HEK293 (cell line): Measurements from ENCODE around the gene COL25A1.

ENCODE experiments used
- CTCF ChIA-PET: fragments of 350-600 bp; formaldehyde crosslinking; extraction: SDS; loops from one replicate; lab custom pipeline; 2021; ENCODE audit warnings: antibody characterized with exemption; lab: Yijun Ruan, JAX
- POLR2A ChIA-PET: fragments of 300-600 bp; formaldehyde crosslinking; extraction: SDS; loops from one replicate; lab custom pipeline; 2020; ENCODE audit warnings: antibody characterized with exemption, inconsistent platforms; lab: Yijun Ruan, JAX
- H3K27ac ChIP-seq: fragments of 200-500 bp; sonication (Bioruptor generic); 2 replicates; pipeline ENCODE4 v1.5.1; 2014; ENCODE audit warnings: low read depth, low read length, control low read depth, inconsistent platforms; ENCODE audit errors: extremely low read depth
- H3K36me3 ChIP-seq, 2 experiments: fragments of 200-500 bp in 1 of 2; sonication (Bioruptor generic) in 1 of 2; 1 replicate in 1 of 2; 2 replicates in 1 of 2; pipeline ENCODE4 v1.5.1; 2014 to 2017; ENCODE audit warnings: inconsistent platforms in 2 of 2, low read length in 2 of 2; ENCODE audit not compliant: control insufficient read depth in 2 of 2, insufficient read depth in 1 of 2
- H3K4me1 ChIP-seq: fragments of 200-500 bp; sonication (Bioruptor generic); 2 replicates; pipeline ENCODE4 v1.5.1; 2014; ENCODE audit warnings: mild to moderate bottlenecking, low read length, inconsistent platforms; ENCODE audit not compliant: control insufficient read depth, insufficient read depth
- H3K4me3 ChIP-seq: 2 replicates; pipeline ENCODE4 v1.5.1; 2011; ENCODE audit warnings: low read depth, mild to moderate bottlenecking, control low read depth, low read length, moderate library complexity
- H3K9me3 ChIP-seq: fragments of 200-500 bp; sonication (Bioruptor generic); 2 replicates; pipeline ENCODE4 v1.5.1; 2014; ENCODE audit warnings: low read depth, low read length, inconsistent platforms; ENCODE audit not compliant: control insufficient read depth, insufficient read depth
- BCL6B ChIP-seq: fragments of 450-650 bp; formaldehyde crosslinking; IDR thresholded peaks from 2 replicates; pipeline ENCODE4 v1.5.1; 2017; ENCODE audit warnings: missing biosample characterization, missing genetic modification characterization
- GLIS2 ChIP-seq: fragments of 450-650 bp; formaldehyde crosslinking; IDR thresholded peaks from 2 replicates; pipeline ENCODE4 v1.5.1; 2016; ENCODE audit warnings: missing biosample characterization, missing genetic modification characterization
- HIC1 ChIP-seq: fragments of 450-650 bp; formaldehyde crosslinking; IDR thresholded peaks from 2 replicates; pipeline ENCODE4 v1.5.1; 2016; ENCODE audit warnings: missing biosample characterization, missing genetic modification characterization
- MYNN ChIP-seq: fragments of 450-650 bp; formaldehyde crosslinking; IDR thresholded peaks from 2 replicates; pipeline ENCODE4 v1.5.1; 2016; ENCODE audit warnings: missing biosample characterization, missing genetic modification characterization, borderline replicate concordance
- PRDM4 ChIP-seq: fragments of 450-650 bp; formaldehyde crosslinking; IDR thresholded peaks from 2 replicates; pipeline ENCODE4 v1.5.1; 2017; ENCODE audit warnings: missing biosample characterization, missing genetic modification characterization
- SALL2 ChIP-seq: fragments of 450-650 bp; formaldehyde crosslinking; IDR thresholded peaks from 2 replicates; pipeline ENCODE4 v1.5.0; 2017; ENCODE audit warnings: missing biosample characterization, mild to moderate bottlenecking, missing genetic modification characterization, borderline replicate concordance
- ZBTB6 ChIP-seq: fragments of 450-650 bp; formaldehyde crosslinking; IDR thresholded peaks from 2 replicates; pipeline ENCODE4 v1.5.1; 2017; ENCODE audit warnings: missing biosample characterization, missing genetic modification characterization
- ZNF112 ChIP-seq: fragments of 450-650 bp; formaldehyde crosslinking; IDR thresholded peaks from 2 replicates; pipeline ENCODE4 v1.5.0; 2017; ENCODE audit warnings: missing biosample characterization, missing genetic modification characterization
- ZNF121 ChIP-seq: fragments of 450-650 bp; formaldehyde crosslinking; IDR thresholded peaks from 2 replicates; pipeline ENCODE4 v1.5.1; 2016; ENCODE audit warnings: missing biosample characterization, missing genetic modification characterization
- ZNF169 ChIP-seq: fragments of 450-650 bp; formaldehyde crosslinking; IDR thresholded peaks from 2 replicates; pipeline ENCODE4 v1.5.1; 2016; ENCODE audit warnings: missing biosample characterization, missing genetic modification characterization
- ZNF223 ChIP-seq: fragments of 450-650 bp; formaldehyde crosslinking; IDR thresholded peaks from 2 replicates; pipeline ENCODE4 v1.5.1; 2016; ENCODE audit warnings: missing biosample characterization, missing genetic modification characterization
- ZNF302 ChIP-seq: fragments of 450-650 bp; formaldehyde crosslinking; IDR thresholded peaks from 2 replicates; pipeline ENCODE4 v1.5.1; 2016; ENCODE audit warnings: missing biosample characterization, missing genetic modification characterization, low read depth
- ZNF398 ChIP-seq: fragments of 450-650 bp; formaldehyde crosslinking; IDR thresholded peaks from 2 replicates; pipeline ENCODE4 v1.5.1; 2017; ENCODE audit warnings: missing biosample characterization, missing genetic modification characterization
- ZNF423 ChIP-seq: fragments of 450-650 bp; formaldehyde crosslinking; IDR thresholded peaks from 2 replicates; pipeline ENCODE4 v1.5.1; 2016; ENCODE audit warnings: missing biosample characterization, missing genetic modification characterization
- ZNF510 ChIP-seq: fragments of 450-650 bp; formaldehyde crosslinking; IDR thresholded peaks from 2 replicates; pipeline ENCODE4 v1.5.1; 2018; ENCODE audit warnings: mild to moderate bottlenecking, missing genetic modification characterization, missing biosample characterization; ENCODE audit not compliant: insufficient replicate concordance
- ZNF521 ChIP-seq: fragments of 450-650 bp; formaldehyde crosslinking; IDR thresholded peaks from 2 replicates; pipeline ENCODE4 v1.5.1; 2017; ENCODE audit warnings: missing biosample characterization, mild to moderate bottlenecking, missing genetic modification characterization
- ZNF571 ChIP-seq: fragments of 450-650 bp; formaldehyde crosslinking; IDR thresholded peaks from 2 replicates; pipeline ENCODE4 v1.5.0; 2017; ENCODE audit warnings: missing biosample characterization, missing genetic modification characterization
- ZNF585B ChIP-seq: fragments of 450-650 bp; formaldehyde crosslinking; IDR thresholded peaks from 2 replicates; pipeline ENCODE4 v1.5.1; 2016; ENCODE audit warnings: missing biosample characterization, missing genetic modification characterization
- ZNF692 ChIP-seq: fragments of 450-650 bp; formaldehyde crosslinking; IDR thresholded peaks from 2 replicates; pipeline ENCODE4 v1.5.1; 2016; ENCODE audit warnings: missing biosample characterization, missing genetic modification characterization
- ZNF843 ChIP-seq: fragments of 450-650 bp; formaldehyde crosslinking; IDR thresholded peaks from 2 replicates; pipeline ENCODE4 v1.5.1; 2016; ENCODE audit warnings: missing biosample characterization, missing genetic modification characterization

COL25A1 gene

GRCh38 chr4:109123951-109124350 is 178.5 kb downstream of the COL25A1 start:
- TF ChIP-seq ZNF223 (tag by site-specific recombination) (no peak), GLIS2 (tag by site-specific recombination) (no peak)
- Histone ChIP-seq H3K4me3 (no peak overlapping the region), H3K36me3 (no peaks in the 10 kb centered on the region), H3K4me1 (no peaks in the 10 kb centered on the region), H3K27ac (no peak overlapping the region), H3K9me3 (no peaks in the 10 kb centered on the region)
- POLR2A ChIA-PET, result no interaction called here
- CTCF ChIA-PET, result interaction anchor here (1.0 kb wide), 1 partner anchor 11 kb away, joined by 3 read pairs; no protein-coding TSS in a partner anchor

- H3K36me3 ChIP-seq, result no peaks in the 10 kb centered on the region
- TF ChIP-seq ZNF112 (tag by site-specific recombination) (no peak), ZNF521 (tag by site-specific recombination) (no peak)
- H3K4me3 ChIP-seq, result no peak overlapping the region
- CTCF ChIA-PET, result no interaction called here
- H3K4me1 ChIP-seq, result no peaks in the 10 kb centered on the region
- POLR2A ChIA-PET, result no interaction called here
- H3K27ac ChIP-seq, result no peak overlapping the region
- no peaks in the 10 kb centered on the region for H3K9me3 ChIP-seq
Observed at GRCh38 chr4:109121561-109121960, 180.9 kb downstream of the COL25A1 start.

GRCh38 chr4:109119852-109120251 is 182.6 kb downstream of the COL25A1 start:
- ChIA-PET POLR2A (no interaction called here), CTCF (no interaction called here)
- Histone ChIP-seq H3K9me3 (no peaks in the 10 kb centered on the region), H3K4me3 (no peak overlapping the region), H3K36me3 (no peaks in the 10 kb centered on the region), H3K27ac (no peak overlapping the region), H3K4me1 (no peaks in the 10 kb centered on the region)
- TF ChIP-seq BCL6B (tag by site-specific recombination) (no peak), ZNF121 (tag by site-specific recombination) (no peak), ZNF169 (tag by site-specific recombination) (no peak), ZNF571 (tag by site-specific recombination) (no peak), ZNF585B (tag by site-specific recombination) (no peak), HIC1 (no peak), MYNN (tag by site-specific recombination) (no peak), ZNF302 (tag by site-specific recombination) (no peak), ZNF510 (tag by site-specific recombination) (no peak), ZNF398 (tag by site-specific recombination) (no peak), ZNF843 (no peak), ZNF423 (tag by site-specific recombination) (no peak), ZBTB6 (tag by site-specific recombination) (no peak), PRDM4 (no peak), SALL2 (tag by site-specific recombination) (no peak), ZNF692 (no peak)
